Loucy (cell line): ENCODE data around the gene MAPRE3.

Source experiments
- H2AFZ ChIP-seq: fragments of 200-600 bp; sonication (generic); 2 replicates; pipeline ENCODE4 v1.6.0; 2016; ENCODE audit warnings: antibody characterized with exemption, mild to moderate bottlenecking, low read length, moderate library complexity
- H3F3A ChIP-seq: fragments of 200-600 bp; 2 replicates; pipeline ENCODE4 v1.6.0; 2016; ENCODE audit warnings: antibody characterized with exemption, low read depth, mild to moderate bottlenecking
- H3K27me3 ChIP-seq: fragments of 200-600 bp; sonication (generic); 2 replicates; pipeline ENCODE4 v1.6.1; 2014; ENCODE audit warnings: low read length, mild to moderate bottlenecking; ENCODE audit not compliant: insufficient read depth, poor library complexity, severe bottlenecking
- H3K36me3 ChIP-seq: fragments of 200-600 bp; sonication (generic); 2 replicates; pipeline ENCODE4 v1.6.1; 2016; ENCODE audit warnings: low read length; ENCODE audit not compliant: insufficient read depth
- H3K4me1 ChIP-seq: fragments of 200-600 bp; sonication (generic); 2 replicates; pipeline ENCODE4 v1.5.1; 2014; ENCODE audit warnings: low read length, mild to moderate bottlenecking; ENCODE audit not compliant: insufficient read depth, poor library complexity, severe bottlenecking
- H3K4me2 ChIP-seq: fragments of 200-600 bp; sonication (generic); 2 replicates; pipeline ENCODE4 v1.6.0; 2014; ENCODE audit warnings: antibody characterized with exemption, low read length, low read depth, mild to moderate bottlenecking; ENCODE audit not compliant: poor library complexity, severe bottlenecking
- H3K4me3 ChIP-seq: fragments of 200-600 bp; sonication (generic); 2 replicates; pipeline ENCODE4 v1.5.1; 2014; ENCODE audit warnings: low read length, mild to moderate bottlenecking, mixed read lengths; ENCODE audit not compliant: poor library complexity, severe bottlenecking
- H3K79me2 ChIP-seq: fragments of 200-600 bp; sonication (generic); 2 replicates; pipeline ENCODE4 v1.6.1; 2014; ENCODE audit warnings: low read length; ENCODE audit not compliant: insufficient read depth
- H3K9ac ChIP-seq: fragments of 200-600 bp; sonication (generic); 2 replicates; pipeline ENCODE4 v1.6.0; 2014; ENCODE audit warnings: mild to moderate bottlenecking, low read depth, low read length, moderate library complexity; ENCODE audit not compliant: poor library complexity, severe bottlenecking
- H3K9me2 ChIP-seq: fragments of 200-600 bp; sonication (generic); replicated peaks from 2 replicates; pipeline ENCODE4 v1.6.1; 2016; ENCODE audit warnings: low read depth, low read length, mixed read lengths
- H3K9me3 ChIP-seq: fragments of 200-600 bp; sonication (generic); 2 replicates; pipeline ENCODE4 v1.6.1; 2014; ENCODE audit warnings: mild to moderate bottlenecking, antibody characterized with exemption, low read length, low read depth; ENCODE audit not compliant: insufficient read depth
- H4K20me1 ChIP-seq: fragments of 200-600 bp; sonication (generic); 2 replicates; pipeline ENCODE4 v1.6.0; 2014; ENCODE audit warnings: antibody characterized with exemption, low read length, mild to moderate bottlenecking; ENCODE audit not compliant: insufficient read depth, poor library complexity, severe bottlenecking
- CTCF ChIP-seq: fragments of 200-600 bp; sonication (generic); conservative IDR thresholded peaks from 2 replicates; pipeline ENCODE4 v1.5.1; 2014; ENCODE audit warnings: mild to moderate bottlenecking, antibody characterized with exemption, low read length
- EZH2phosphoT487 ChIP-seq: fragments of 200-600 bp; IDR thresholded peaks from 2 replicates; pipeline ENCODE4 v1.6.1; 2018; ENCODE audit warnings: antibody characterized with exemption, mild to moderate bottlenecking, moderate library complexity, borderline replicate concordance

Gene MAPRE3

GRCh38 chr2:26924731-26925099 is 45.7 kb upstream of the MAPRE3 start:
- H4K20me1 ChIP-seq: no peaks in the 10 kb centered on the region
- TF ChIP-seq CTCF (no peak), EZH2phosphoT487 (no peak)
- no peak overlapping the region for H3K4me2 ChIP-seq
- H3K36me3 ChIP-seq: no peaks in the 10 kb centered on the region
- no peaks in the 10 kb centered on the region for H3K79me2 ChIP-seq
- H3F3A ChIP-seq: no peaks in the 10 kb centered on the region
- no peak overlapping the region for H3K9ac ChIP-seq
- H2AFZ ChIP-seq: no peak overlapping the region
- H3K27me3 ChIP-seq: no peaks in the 10 kb centered on the region
- no peaks in the 10 kb centered on the region for H3K9me3 ChIP-seq
- no peaks in the 10 kb centered on the region for H3K9me2 ChIP-seq
- no peak overlapping the region for H3K4me3 ChIP-seq
- H3K4me1 ChIP-seq: no peaks in the 10 kb centered on the region

GRCh38 chr2:26925100-26925791 is 45.2 kb upstream of the MAPRE3 start:
- Histone ChIP-seq H3K9ac (no peak overlapping the region), H3F3A (no peaks in the 10 kb centered on the region), H3K4me1 (no peaks in the 10 kb centered on the region), H2AFZ (no peak overlapping the region), H3K9me2 (no peaks in the 10 kb centered on the region), H3K36me3 (no peaks in the 10 kb centered on the region), H3K27me3 (no peaks in the 10 kb centered on the region), H3K9me3 (no peaks in the 10 kb centered on the region), H3K4me2 (no peak overlapping the region), H3K79me2 (no peaks in the 10 kb centered on the region), H4K20me1 (no peaks in the 10 kb centered on the region), H3K4me3 (no peak overlapping the region)
- TF ChIP-seq CTCF: no peak
- TF ChIP-seq EZH2phosphoT487: no peak

- Histone ChIP-seq H3K9me2 (no peaks in the 10 kb centered on the region), H3K27me3 (no peaks in the 10 kb centered on the region), H3K4me2 (no peak overlapping the region), H3K4me3 (no peak overlapping the region), H3K9me3 (no peaks in the 10 kb centered on the region), H3K36me3 (no peaks in the 10 kb centered on the region), H3K9ac (no peak overlapping the region), H3K79me2 (no peaks in the 10 kb centered on the region), H4K20me1 (no peaks in the 10 kb centered on the region), H2AFZ (no peak overlapping the region), H3K4me1 (no peaks in the 10 kb centered on the region), H3F3A (no peaks in the 10 kb centered on the region)
- TF ChIP-seq CTCF (no peak), EZH2phosphoT487 (no peak)
These were observed 43.2 kb upstream of the MAPRE3 start for GRCh38 chr2:26927221-26927620.
